LNCAP (cell line): ENCODE data around the gene ATP11C.

Experiments
- CTCF ChIP-seq: fragments of 450-650 bp; IDR thresholded peaks from 2 replicates; pipeline ENCODE4 v1.5.1; 2017; ENCODE audit warnings: mild to moderate bottlenecking

ATP11C gene

GRCh38 chrX:139692506-139692849 lies 240.4 kb downstream of the ATP11C start:
- no peak for TF ChIP-seq CTCF

GRCh38 chrX:139691843-139692505 lies 240.9 kb downstream of the ATP11C start:
- TF ChIP-seq CTCF, result no peak

GRCh38 chrX:139691493-139691842 lies 241.4 kb downstream of the ATP11C start:
- no peak for TF ChIP-seq CTCF

GRCh38 chrX:139680356-139680755 lies 252.5 kb downstream of the ATP11C start:
- TF ChIP-seq CTCF, result no peak
